HepG2 (cell line): ENCODE measurements around the gene TCERG1. TPM values are rescaled to one million over a fixed set of nuclear protein-coding genes. Genes with fewer than 3 reads are reported as not detected.

Experiments used
- ATAC-seq: fragments of 200-7000 bp; cut with Tn5 transposase; 3 replicates; pipeline ENCODE4 v1.9.1; 2020; ENCODE audit warnings: mild to moderate bottlenecking, moderate library complexity
- BruUV-seq: library from RNA; stranded (reverse); fragments of 400-500 nt; replicated peaks from 2 replicates; lab custom pipeline; 2021; lab: Mats Ljungman, UMichigan
- CTCF ChIA-PET: fragments of 300-600 bp; formaldehyde crosslinking; extraction: SDS; loops from one replicate; lab custom pipeline; 2021; ENCODE audit warnings: low total read pairs, inconsistent platforms, low intra/inter-chr PET ratio; lab: Yijun Ruan, JAX
- POLR2A ChIA-PET: fragments of 350-600 bp; sonication (Branson Sonifier 250); formaldehyde crosslinking; loops from one replicate; lab custom pipeline; 2020; ENCODE audit warnings: antibody characterized with exemption, inconsistent platforms; lab: Yijun Ruan, JAX
- DNase-seq: peaks from one replicate; pipeline ENCODE4 v3.0.0-alpha.2; 2015; ENCODE audit warnings: low spot score
- FAIRE-seq: peaks from 3 replicates; lab custom pipeline; 2011; peaks lifted over from hg19 to GRCh38; lab: Jason Lieb, UNC
- H2AFZ ChIP-seq: one replicate; pipeline ENCODE4 v1.6.1; 2011; ENCODE audit warnings: low read length, inconsistent platforms
- H3K27ac ChIP-seq: fragments of 300-600 bp; 3 replicates; pipeline ENCODE4 v1.8.0; 2011; ENCODE audit warnings: mixed run types, mild to moderate bottlenecking, mixed read lengths, low read length, inconsistent platforms; ENCODE audit not compliant: insufficient read depth; ENCODE audit errors: extremely low read length
- H3K27me3 ChIP-seq, 2 experiments: fragments of 200-600 bp in 1 of 2; 2 replicates in 1 of 2; 3 replicates in 1 of 2; pipeline versions ENCODE4 v1.6.0 to v1.8.0; 2011; ENCODE audit warnings: low read length in 2 of 2, mild to moderate bottlenecking in 2 of 2, moderate library complexity in 2 of 2, inconsistent platforms in 1 of 2; ENCODE audit not compliant: insufficient read depth in 2 of 2, control insufficient read depth in 1 of 2
- H3K36me3 ChIP-seq, 2 experiments: fragments of 200-600 bp in 1 of 2; replicated peaks in 1 of 2; 2 replicates in 1 of 2; 3 replicates in 1 of 2; pipeline versions ENCODE4 v1.5.1 to v1.8.0; 2011; ENCODE audit warnings: low read length in 2 of 2, inconsistent platforms in 1 of 2; ENCODE audit not compliant: insufficient read depth in 2 of 2, control insufficient read depth in 1 of 2
- H3K4me1 ChIP-seq: 2 replicates; pipeline ENCODE4 v1.5.1; 2012; ENCODE audit warnings: low read length, inconsistent platforms; ENCODE audit not compliant: insufficient read depth
- H3K4me2 ChIP-seq: 2 replicates; pipeline ENCODE4 v1.6.0; 2011; ENCODE audit warnings: low read depth, low read length, inconsistent platforms
- H3K4me3 ChIP-seq, 3 experiments: fragments of 200-600 bp in 1 of 3; sonication (generic), shearing (Covaris generic) in 1 of 3; replicated peaks in 1 of 3; 2 replicates each; pipeline ENCODE4 v1.5.1; 2011 to 2016; ENCODE audit warnings: low read length in 3 of 3, inconsistent platforms in 2 of 3, low read depth in 2 of 3, mild to moderate bottlenecking in 2 of 3, control low read depth in 1 of 3, mixed read lengths in 1 of 3; ENCODE audit not compliant: insufficient read depth in 1 of 3
- H3K79me2 ChIP-seq: one replicate; pipeline ENCODE4 v1.6.1; 2011; ENCODE audit warnings: low read length, inconsistent platforms; ENCODE audit not compliant: insufficient read depth
- H3K9ac ChIP-seq: 2 replicates; pipeline ENCODE4 v1.6.0; 2011; ENCODE audit warnings: mild to moderate bottlenecking, low read depth, low read length, inconsistent platforms; ENCODE audit not compliant: insufficient read depth
- H3K9me3 ChIP-seq: 2 replicates; pipeline ENCODE4 v1.5.1; 2012; ENCODE audit warnings: mild to moderate bottlenecking, low read length
- H4K20me1 ChIP-seq: 2 replicates; pipeline ENCODE4 v1.6.0; 2011; ENCODE audit warnings: inconsistent platforms, mild to moderate bottlenecking, low read length, moderate library complexity; ENCODE audit not compliant: insufficient read depth
- GTF3A ChIP-seq: sonication (generic); formaldehyde crosslinking; conservative IDR thresholded peaks from 2 replicates; pipeline ENCODE4 v1.4.0; 2020; ENCODE audit warnings: mild to moderate bottlenecking, missing genetic modification reagents
- MEIS1 ChIP-seq: sonication (generic); formaldehyde crosslinking; IDR thresholded peaks from 2 replicates; pipeline ENCODE4 v1.9.0; 2021; ENCODE audit warnings: mild to moderate bottlenecking, missing genetic modification reagents, moderate library complexity, borderline replicate concordance
- POLR2AphosphoS2 ChIP-seq: IDR thresholded peaks from 2 replicates; pipeline ENCODE4 v1.6.1; 2011; ENCODE audit warnings: low read depth, low read length, improper control_type of control experiment
- PRMT3 ChIP-seq: sonication (generic); formaldehyde crosslinking; IDR thresholded peaks from 2 replicates; pipeline ENCODE4 v1.8.1; 2022; ENCODE audit warnings: low read depth, mild to moderate bottlenecking, moderate library complexity, missing genetic modification reagents, borderline replicate concordance
- TP53 ChIP-seq: sonication (generic); formaldehyde crosslinking; conservative IDR thresholded peaks from 2 replicates; pipeline ENCODE4 v1.4.0; 2020; ENCODE audit warnings: missing genetic modification reagents
- ZFP1 ChIP-seq: IDR thresholded peaks from 2 replicates; pipeline ENCODE4 v1.6.1; 2016
- ZFYVE20 ChIP-seq: sonication (generic); formaldehyde crosslinking; IDR thresholded peaks from 2 replicates; pipeline ENCODE4 v1.8.0; 2023; ENCODE audit warnings: low read depth, mild to moderate bottlenecking, moderate library complexity, missing genetic modification reagents, borderline replicate concordance
- WGBS: methylation state at CpG from one replicate; pipeline ENCODE4 v1.1.6; 2017; ENCODE audit warnings: low lambda C conversion rate; 5-methylcytosine and 5-hydroxymethylcytosine counted together
- in situ Hi-C: cut with HindIII; loops from 2 replicates; pipeline ENCODE4 v1.10.0; 2017; ENCODE audit warnings: low pct_unique_long_range_greater_than_20kb; ENCODE audit not compliant: extremely low pct_ligation_motif_present
- intact Hi-C: fragments of 100-400 bp; cut with micrococcal nuclease; formaldehyde crosslinking; loops from one replicate; pipeline ENCODE4 v1.10.0; 2022; ENCODE audit not compliant: unreplicated experiment
- polyA plus RNA-seq, 8 experiments: library from polyadenylated mRNA; depleted of rRNA in 3 of 8; stranded (reverse) in 7 of 8; unstranded in 1 of 8; fragments of >200 nt; fragmentation: Illumina TruSeq in 4 of 8; extraction: Trizol in 4 of 8; gene quantifications; 2 replicates each; pipeline versions ENCODE4 v1.2.1 to v1.2.3, GENCODE V29; 2011 to 2016; ENCODE audit warnings: low read depth in 4 of 8, missing spikeins in 1 of 8, mixed read lengths in 1 of 8; ENCODE audit not compliant: insufficient read depth in 1 of 8
- total RNA-seq, 5 experiments: library from RNA; depleted of rRNA; stranded (reverse); fragments of >200 nt; fragmentation: Illumina TruSeq; extraction: Trizol; gene quantifications; 2 replicates each; pipeline ENCODE4 v1.2.3, GENCODE V29; 2016; ENCODE audit warnings: low read depth in 1 of 5
- TF ChIP-seq, protein P1 (sequence below): sonication (generic); formaldehyde crosslinking; IDR thresholded peaks from 2 replicates; pipeline ENCODE4 v1.5.1; 2020; ENCODE audit warnings: mild to moderate bottlenecking, missing genetic modification reagents, borderline replicate concordance
- TF ChIP-seq, protein P2 (sequence below): sonication (generic); formaldehyde crosslinking; IDR thresholded peaks from 2 replicates; pipeline ENCODE4 v1.4.0; 2020; ENCODE audit warnings: missing genetic modification reagents
- TF ChIP-seq, protein P3 (sequence below): sonication (generic); formaldehyde crosslinking; IDR thresholded peaks from 2 replicates; pipeline ENCODE4 v1.4.0; 2020; ENCODE audit warnings: mild to moderate bottlenecking, missing genetic modification reagents
- TF ChIP-seq, protein P4 (sequence below): IDR thresholded peaks from 2 replicates; pipeline ENCODE4 v1.6.1; 2012; ENCODE audit warnings: low read length, improper control_type of control experiment
- TF ChIP-seq, protein P5 (sequence below): sonication (generic); formaldehyde crosslinking; IDR thresholded peaks from 2 replicates; pipeline ENCODE4 v1.8.1; 2023; ENCODE audit warnings: mild to moderate bottlenecking, moderate library complexity, missing genetic modification reagents

Gene TCERG1
- total and polyA plus RNA-seq, 2 of the 13 experiments (the other 11 are each of a cell fraction or from before 2014, with no cell fraction given), result 71.7 to 86.6 TPM

DNA sequence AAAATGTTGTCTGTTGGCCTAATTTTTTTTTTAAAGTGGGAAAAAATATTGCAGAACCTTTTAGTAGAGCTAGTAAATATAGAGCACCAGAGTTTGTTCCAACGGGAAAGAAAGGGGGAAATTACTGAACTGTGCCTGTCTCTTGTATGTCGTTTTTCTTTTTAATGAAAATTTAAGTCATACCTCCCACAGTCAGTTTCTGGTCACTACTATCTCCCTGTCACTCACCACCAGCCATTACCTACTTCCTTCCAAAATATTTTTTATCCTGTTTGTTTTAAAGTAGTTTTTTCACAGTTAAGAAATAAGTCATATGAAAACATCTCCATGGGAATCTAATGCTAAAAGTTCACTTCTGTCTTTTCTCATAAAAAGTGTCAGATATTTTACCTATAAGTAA is 47.5 kb downstream of the TCERG1 start (continued):
- TF ChIP-seq, protein P1, sequence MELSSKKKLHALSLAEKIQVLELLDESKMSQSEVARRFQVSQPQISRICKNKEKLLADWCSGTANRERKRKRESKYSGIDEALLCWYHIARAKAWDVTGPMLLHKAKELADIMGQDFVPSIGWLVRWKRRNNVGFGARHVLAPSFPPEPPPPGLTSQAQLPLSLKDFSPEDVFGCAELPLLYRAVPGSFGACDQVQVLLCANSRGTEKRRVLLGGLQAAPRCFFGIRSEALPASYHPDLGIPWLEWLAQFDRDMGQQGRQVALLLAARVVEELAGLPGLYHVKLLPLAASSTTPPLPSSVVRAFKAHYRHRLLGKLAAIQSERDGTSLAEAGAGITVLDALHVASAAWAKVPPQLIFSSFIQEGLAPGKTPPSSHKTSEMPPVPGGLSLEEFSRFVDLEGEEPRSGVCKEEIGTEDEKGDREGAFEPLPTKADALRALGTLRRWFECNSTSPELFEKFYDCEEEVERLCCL (CRISPR knock-in tag), result no peak
- TF ChIP-seq PRMT3 (CRISPR knock-in tag) (no peak), POLR2AphosphoS2 (no peak)
- TF ChIP-seq, protein P2, sequence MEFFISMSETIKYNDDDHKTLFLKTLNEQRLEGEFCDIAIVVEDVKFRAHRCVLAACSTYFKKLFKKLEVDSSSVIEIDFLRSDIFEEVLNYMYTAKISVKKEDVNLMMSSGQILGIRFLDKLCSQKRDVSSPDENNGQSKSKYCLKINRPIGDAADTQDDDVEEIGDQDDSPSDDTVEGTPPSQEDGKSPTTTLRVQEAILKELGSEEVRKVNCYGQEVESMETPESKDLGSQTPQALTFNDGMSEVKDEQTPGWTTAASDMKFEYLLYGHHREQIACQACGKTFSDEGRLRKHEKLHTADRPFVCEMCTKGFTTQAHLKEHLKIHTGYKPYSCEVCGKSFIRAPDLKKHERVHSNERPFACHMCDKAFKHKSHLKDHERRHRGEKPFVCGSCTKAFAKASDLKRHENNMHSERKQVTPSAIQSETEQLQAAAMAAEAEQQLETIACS, result no peak
- TF ChIP-seq, all 625 proteins: peak for 0

DNA sequence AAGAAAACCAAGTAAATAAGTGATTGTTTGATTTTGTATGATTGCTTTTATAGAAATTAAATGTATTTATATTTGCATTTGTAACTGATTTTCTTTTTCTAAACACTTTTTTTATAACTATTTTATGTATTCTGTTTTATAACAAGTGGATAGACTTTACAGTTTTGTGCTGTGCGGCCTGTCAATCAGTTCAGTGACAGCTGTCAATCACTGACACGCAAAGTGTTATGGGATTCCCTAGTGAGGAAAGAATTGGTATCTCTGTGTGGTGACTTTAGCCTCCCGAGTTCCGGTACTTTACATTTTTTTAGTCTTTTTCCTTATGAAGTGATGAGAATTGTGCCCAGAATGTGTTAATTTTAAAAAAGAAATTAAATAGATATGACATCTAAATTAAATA is 52.5 kb downstream of the TCERG1 start:
- H3K4me1 ChIP-seq, result no peaks in the 10 kb centered on the region
- TF ChIP-seq TP53 (no peak), ZFP1 (CRISPR knock-in tag) (no peak), MEIS1 (CRISPR knock-in tag) (no peak), ZFYVE20 (CRISPR knock-in tag) (no peak), GTF3A (CRISPR knock-in tag) (no peak)
- TF ChIP-seq, protein P3, sequence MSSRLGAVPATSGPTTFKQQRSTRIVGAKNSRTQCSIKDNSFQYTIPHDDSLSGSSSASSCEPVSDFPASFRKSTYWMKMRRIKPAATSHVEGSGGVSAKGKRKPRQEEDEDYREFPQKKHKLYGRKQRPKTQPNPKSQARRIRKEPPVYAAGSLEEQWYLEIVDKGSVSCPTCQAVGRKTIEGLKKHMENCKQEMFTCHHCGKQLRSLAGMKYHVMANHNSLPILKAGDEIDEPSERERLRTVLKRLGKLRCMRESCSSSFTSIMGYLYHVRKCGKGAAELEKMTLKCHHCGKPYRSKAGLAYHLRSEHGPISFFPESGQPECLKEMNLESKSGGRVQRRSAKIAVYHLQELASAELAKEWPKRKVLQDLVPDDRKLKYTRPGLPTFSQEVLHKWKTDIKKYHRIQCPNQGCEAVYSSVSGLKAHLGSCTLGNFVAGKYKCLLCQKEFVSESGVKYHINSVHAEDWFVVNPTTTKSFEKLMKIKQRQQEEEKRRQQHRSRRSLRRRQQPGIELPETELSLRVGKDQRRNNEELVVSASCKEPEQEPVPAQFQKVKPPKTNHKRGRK (CRISPR knock-in tag), result no peak
- TF ChIP-seq, protein P4, sequence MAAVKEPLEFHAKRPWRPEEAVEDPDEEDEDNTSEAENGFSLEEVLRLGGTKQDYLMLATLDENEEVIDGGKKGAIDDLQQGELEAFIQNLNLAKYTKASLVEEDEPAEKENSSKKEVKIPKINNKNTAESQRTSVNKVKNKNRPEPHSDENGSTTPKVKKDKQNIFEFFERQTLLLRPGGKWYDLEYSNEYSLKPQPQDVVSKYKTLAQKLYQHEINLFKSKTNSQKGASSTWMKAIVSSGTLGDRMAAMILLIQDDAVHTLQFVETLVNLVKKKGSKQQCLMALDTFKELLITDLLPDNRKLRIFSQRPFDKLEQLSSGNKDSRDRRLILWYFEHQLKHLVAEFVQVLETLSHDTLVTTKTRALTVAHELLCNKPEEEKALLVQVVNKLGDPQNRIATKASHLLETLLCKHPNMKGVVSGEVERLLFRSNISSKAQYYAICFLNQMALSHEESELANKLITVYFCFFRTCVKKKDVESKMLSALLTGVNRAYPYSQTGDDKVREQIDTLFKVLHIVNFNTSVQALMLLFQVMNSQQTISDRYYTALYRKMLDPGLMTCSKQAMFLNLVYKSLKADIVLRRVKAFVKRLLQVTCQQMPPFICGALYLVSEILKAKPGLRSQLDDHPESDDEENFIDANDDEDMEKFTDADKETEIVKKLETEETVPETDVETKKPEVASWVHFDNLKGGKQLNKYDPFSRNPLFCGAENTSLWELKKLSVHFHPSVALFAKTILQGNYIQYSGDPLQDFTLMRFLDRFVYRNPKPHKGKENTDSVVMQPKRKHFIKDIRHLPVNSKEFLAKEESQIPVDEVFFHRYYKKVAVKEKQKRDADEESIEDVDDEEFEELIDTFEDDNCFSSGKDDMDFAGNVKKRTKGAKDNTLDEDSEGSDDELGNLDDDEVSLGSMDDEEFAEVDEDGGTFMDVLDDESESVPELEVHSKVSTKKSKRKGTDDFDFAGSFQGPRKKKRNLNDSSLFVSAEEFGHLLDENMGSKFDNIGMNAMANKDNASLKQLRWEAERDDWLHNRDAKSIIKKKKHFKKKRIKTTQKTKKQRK, result no peak
- TF ChIP-seq, protein P5, sequence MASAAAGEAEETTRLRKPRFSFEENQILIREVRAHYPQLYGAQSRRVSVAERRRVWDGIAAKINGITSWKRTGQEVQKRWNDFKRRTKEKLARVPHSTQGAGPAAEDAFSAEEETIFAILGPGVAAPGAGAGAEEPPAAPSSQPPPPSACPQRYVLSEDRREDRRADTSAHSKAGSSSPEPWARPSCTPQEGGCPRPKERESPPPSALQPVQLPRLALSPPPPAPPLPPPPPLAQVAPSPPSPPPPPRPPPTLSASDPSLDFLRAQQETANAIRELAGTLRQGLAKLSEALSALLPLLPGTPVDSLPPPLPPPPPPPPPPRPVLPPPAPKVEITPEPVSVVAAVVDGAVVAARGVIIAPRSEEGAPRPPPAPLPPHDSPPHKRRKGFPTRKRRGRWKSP (CRISPR knock-in tag), result no peak
- H4K20me1 ChIP-seq, result no peaks in the 10 kb centered on the region
- H3K27ac ChIP-seq, result no peak overlapping the region
- FAIRE-seq (no peak), ATAC-seq (no peak), DNase-seq (no peak)
- 97% methylated on average over 4 of the region's 4 CpGs for WGBS
- no peaks in the 10 kb centered on the region for H3K79me2 ChIP-seq
- POLR2A ChIA-PET, result no interaction called here
- H3K4me2 ChIP-seq, result no peak overlapping the region
- intact Hi-C loops, result no loop called here
- in situ Hi-C loops, result no loop called here
- BruUV-seq, result no TSS peak
- CTCF ChIA-PET, result no interaction called here
- no peak overlapping the region for H2AFZ ChIP-seq
- H3K4me3 ChIP-seq, result no peak overlapping the region
- H3K9me3 ChIP-seq, result no peaks in the 10 kb centered on the region
- no peaks in the 10 kb centered on the region for H3K27me3 ChIP-seq
- no peak overlapping the region for H3K9ac ChIP-seq
- peaks cover 8 to 56% of the 10 kb centered on the region in 2 experiments for H3K36me3 ChIP-seq
